HepG2 (cell line): ENCODE results near the gene PPHLN1. TPM values are rescaled to one million over a fixed set of nuclear protein-coding genes. Genes with fewer than 3 reads are reported as not detected.

Experiments
- ARNT2 ChIP-seq: sonication (generic); formaldehyde crosslinking; IDR thresholded peaks from 2 replicates; pipeline ENCODE4 v1.8.0; 2022; ENCODE audit warnings: mild to moderate bottlenecking, low read depth, missing genetic modification reagents, moderate library complexity
- ATF6 ChIP-seq: sonication (generic); formaldehyde crosslinking; conservative IDR thresholded peaks from 2 replicates; pipeline ENCODE4 v1.4.0; 2020; ENCODE audit warnings: missing genetic modification reagents
- ELF3 ChIP-seq: IDR thresholded peaks from 2 replicates; pipeline ENCODE4 v1.6.1; 2016; ENCODE audit warnings: missing genetic modification reagents, missing compliant biosample characterization
- ETV6 ChIP-seq: sonication (generic); formaldehyde crosslinking; conservative IDR thresholded peaks from 2 replicates; pipeline ENCODE4 v1.4.0; 2020; ENCODE audit warnings: missing genetic modification reagents
- FOXJ3 ChIP-seq: sonication (generic); formaldehyde crosslinking; IDR thresholded peaks from 2 replicates; pipeline ENCODE4 v1.4.0; 2020; ENCODE audit warnings: missing genetic modification reagents, mild to moderate bottlenecking, borderline replicate concordance
- HNF4A ChIP-seq: sonication (generic); formaldehyde crosslinking; IDR thresholded peaks from 2 replicates; pipeline ENCODE4 v1.4.0; 2020; ENCODE audit warnings: missing genetic modification reagents
- PAX8 ChIP-seq: sonication (generic); formaldehyde crosslinking; IDR thresholded peaks from 2 replicates; pipeline ENCODE4 v1.8.0; 2022; ENCODE audit warnings: mild to moderate bottlenecking, missing genetic modification reagents, borderline replicate concordance
- PHF5A ChIP-seq: IDR thresholded peaks from one replicate; pipeline ENCODE4 v1.6.1; 2018; ENCODE audit warnings: low read depth, missing genetic modification reagents; ENCODE audit not compliant: unreplicated experiment
- REST ChIP-seq, 2 experiments: IDR thresholded peaks; 2 replicates each; pipeline ENCODE4 v1.6.1; 2011 to 2012; ENCODE audit warnings: low read length in 2 of 2, borderline replicate concordance in 1 of 2, low read depth in 1 of 2, mild to moderate bottlenecking in 1 of 2, moderate library complexity in 1 of 2
- SMARCC2 ChIP-seq: fragments of 450-650 bp; IDR thresholded peaks from 2 replicates; pipeline ENCODE4 v1.6.1; 2017; ENCODE audit warnings: antibody characterized with exemption, mild to moderate bottlenecking
- SOX13 ChIP-seq, 3 experiments: fragments of 450-650 bp in 1 of 3; sonication (generic) in 1 of 3; formaldehyde crosslinking in 1 of 3; IDR thresholded peaks in 2 of 3; conservative IDR thresholded peaks in 1 of 3; 2 replicates each; pipeline versions ENCODE4 v1.5.0 to v1.6.1; 2016 to 2020; ENCODE audit warnings: antibody characterized with exemption in 1 of 3, mild to moderate bottlenecking in 1 of 3, missing compliant biosample characterization in 1 of 3, missing genetic modification reagents in 1 of 3, moderate library complexity in 1 of 3
- ZBTB44 ChIP-seq: sonication (generic); formaldehyde crosslinking; IDR thresholded peaks from 2 replicates; pipeline ENCODE4 v1.4.0; 2020; ENCODE audit warnings: missing genetic modification reagents
- ZNF224 ChIP-seq: sonication (generic); formaldehyde crosslinking; IDR thresholded peaks from 2 replicates; pipeline ENCODE4 v1.5.0; 2020; ENCODE audit warnings: mild to moderate bottlenecking, missing genetic modification reagents
- ZNF275 ChIP-seq: sonication (generic); formaldehyde crosslinking; IDR thresholded peaks from 2 replicates; pipeline ENCODE4 v1.8.0; 2022; ENCODE audit warnings: missing genetic modification reagents, mild to moderate bottlenecking, inconsistent platforms, borderline replicate concordance
- ZNF841 ChIP-seq: sonication (generic); formaldehyde crosslinking; IDR thresholded peaks from 2 replicates; pipeline ENCODE4 v1.8.1; 2023; ENCODE audit warnings: missing genetic modification reagents, borderline replicate concordance
- polyA plus RNA-seq, 8 experiments: library from polyadenylated mRNA; depleted of rRNA in 3 of 8; stranded (reverse) in 7 of 8; unstranded in 1 of 8; fragments of >200 nt; fragmentation: Illumina TruSeq in 4 of 8; extraction: Trizol in 4 of 8; gene quantifications; 2 replicates each; pipeline versions ENCODE4 v1.2.1 to v1.2.3, GENCODE V29; 2011 to 2016; ENCODE audit warnings: low read depth in 4 of 8, missing spikeins in 1 of 8, mixed read lengths in 1 of 8; ENCODE audit not compliant: insufficient read depth in 1 of 8
- total RNA-seq, 5 experiments: library from RNA; depleted of rRNA; stranded (reverse); fragments of >200 nt; fragmentation: Illumina TruSeq; extraction: Trizol; gene quantifications; 2 replicates each; pipeline ENCODE4 v1.2.3, GENCODE V29; 2016; ENCODE audit warnings: low read depth in 1 of 5

PPHLN1 gene
- total and polyA plus RNA-seq, 2 of the 13 experiments (the other 11 are each of a cell fraction or from before 2014, with no cell fraction given) = 43.4 to 66.0 TPM

- TF ChIP-seq ZBTB44 (CRISPR knock-in tag) (no peak), ZNF841 (no peak), ZNF275 (CRISPR knock-in tag) (peak; percentile 81; the same call in 1 of the 2 replicates), REST (IDR thresholded peaks at IDR 0.05; ENCODE audit: borderline replicate concordance in 1 of 2, low read depth in 1 of 2, low read length in 2 of 2) (no peak; a peak in 1 of 4 replicates), ETV6 (CRISPR knock-in tag) (peak; percentile 34), SMARCC2 (no peak), ARNT2 (CRISPR knock-in tag) (no peak), SOX13 (IDR thresholded peaks at IDR 0.05) (no peak), SOX13 (CRISPR knock-in tag; conservative IDR thresholded peaks at IDR 0.05 in 1 of 2, IDR thresholded peaks at IDR 0.05 in 1 of 2) (peak in 1 of 2 experiments; percentile 50; a peak in 2 of 4 replicates), PHF5A (CRISPR knock-in tag) (no peak), FOXJ3 (CRISPR knock-in tag) (no peak), ELF3 (CRISPR knock-in tag) (peak; percentile 33; the same call in 1 of the 2 replicates), ATF6 (no peak), ZNF224 (CRISPR knock-in tag) (peak; percentile 77; the same call in 1 of the 2 replicates), HNF4A (CRISPR knock-in tag) (0 out of 2 replicates have a peak, but pooled peaks have one; percentile 31), PAX8 (0 out of 2 replicates have a peak, but pooled peaks have one; percentile 45)
Measured at GRCh38 chr12:42325653-42326474, at the start of gene PPHLN1, which contains the start of gene ZCRB1 (continued).
